ENCODE results near the gene HIPK1. TPM values are rescaled to one million over a fixed set of nuclear protein-coding genes. Genes with fewer than 3 reads are reported as not detected.

The HIPK1 gene
- total and polyA plus RNA-seq, 2 of the 13 experiments (the other 11 are each of a cell fraction or from before 2014, with no cell fraction given) = 20.8 to 33.4 TPM

GRCh38 chr1:113986802-113987201 lies 57.7 kb downstream of the HIPK1 start (continued):
- TF ChIP-seq ATF6 (CRISPR knock-in tag; conservative IDR thresholded peaks at IDR 0.05) (no peak), RFX5 (IDR thresholded peaks at IDR 0.05; ENCODE audit: low read depth, low read length) (no peak), TARDBP (CRISPR knock-in tag; IDR thresholded peaks at IDR 0.05) (no peak), ZNF652 (CRISPR knock-in tag; IDR thresholded peaks at IDR 0.05; ENCODE audit: borderline replicate concordance, low read depth) (no peak), PAXIP1 (CRISPR knock-in tag; conservative IDR thresholded peaks at IDR 0.05) (no peak), ZSCAN12 (CRISPR knock-in tag; IDR thresholded peaks at IDR 0.05) (no peak), HNRNPK (IDR thresholded peaks at IDR 0.05; ENCODE audit: low read depth, low read length, poor library complexity, severe bottlenecking) (no peak)
- TF ChIP-seq, protein P1, sequence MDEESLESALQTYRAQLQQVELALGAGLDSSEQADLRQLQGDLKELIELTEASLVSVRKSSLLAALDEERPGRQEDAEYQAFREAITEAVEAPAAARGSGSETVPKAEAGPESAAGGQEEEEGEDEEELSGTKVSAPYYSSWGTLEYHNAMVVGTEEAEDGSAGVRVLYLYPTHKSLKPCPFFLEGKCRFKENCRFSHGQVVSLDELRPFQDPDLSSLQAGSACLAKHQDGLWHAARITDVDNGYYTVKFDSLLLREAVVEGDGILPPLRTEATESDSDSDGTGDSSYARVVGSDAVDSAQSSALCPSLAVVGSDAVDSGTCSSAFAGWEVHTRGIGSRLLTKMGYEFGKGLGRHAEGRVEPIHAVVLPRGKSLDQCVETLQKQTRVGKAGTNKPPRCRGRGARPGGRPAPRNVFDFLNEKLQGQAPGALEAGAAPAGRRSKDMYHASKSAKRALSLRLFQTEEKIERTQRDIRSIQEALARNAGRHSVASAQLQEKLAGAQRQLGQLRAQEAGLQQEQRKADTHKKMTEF (CRISPR knock-in tag; IDR thresholded peaks at IDR 0.05) = no peak
